NCI-H345 (cell line): Measurements from ENCODE around the gene CLDN4.
"Not testable (repeated sequence)": the region's sequence is repeated elsewhere in the genome, so short reads cannot be mapped to it uniquely, and the experiment has no call there.

ENCODE experiments used
- DNase-seq: peaks from one replicate; lab custom pipeline; 2025; lab: John Stamatoyannopoulos, UW

The CLDN4 gene, protein sequence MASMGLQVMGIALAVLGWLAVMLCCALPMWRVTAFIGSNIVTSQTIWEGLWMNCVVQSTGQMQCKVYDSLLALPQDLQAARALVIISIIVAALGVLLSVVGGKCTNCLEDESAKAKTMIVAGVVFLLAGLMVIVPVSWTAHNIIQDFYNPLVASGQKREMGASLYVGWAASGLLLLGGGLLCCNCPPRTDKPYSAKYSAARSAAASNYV

DNA sequence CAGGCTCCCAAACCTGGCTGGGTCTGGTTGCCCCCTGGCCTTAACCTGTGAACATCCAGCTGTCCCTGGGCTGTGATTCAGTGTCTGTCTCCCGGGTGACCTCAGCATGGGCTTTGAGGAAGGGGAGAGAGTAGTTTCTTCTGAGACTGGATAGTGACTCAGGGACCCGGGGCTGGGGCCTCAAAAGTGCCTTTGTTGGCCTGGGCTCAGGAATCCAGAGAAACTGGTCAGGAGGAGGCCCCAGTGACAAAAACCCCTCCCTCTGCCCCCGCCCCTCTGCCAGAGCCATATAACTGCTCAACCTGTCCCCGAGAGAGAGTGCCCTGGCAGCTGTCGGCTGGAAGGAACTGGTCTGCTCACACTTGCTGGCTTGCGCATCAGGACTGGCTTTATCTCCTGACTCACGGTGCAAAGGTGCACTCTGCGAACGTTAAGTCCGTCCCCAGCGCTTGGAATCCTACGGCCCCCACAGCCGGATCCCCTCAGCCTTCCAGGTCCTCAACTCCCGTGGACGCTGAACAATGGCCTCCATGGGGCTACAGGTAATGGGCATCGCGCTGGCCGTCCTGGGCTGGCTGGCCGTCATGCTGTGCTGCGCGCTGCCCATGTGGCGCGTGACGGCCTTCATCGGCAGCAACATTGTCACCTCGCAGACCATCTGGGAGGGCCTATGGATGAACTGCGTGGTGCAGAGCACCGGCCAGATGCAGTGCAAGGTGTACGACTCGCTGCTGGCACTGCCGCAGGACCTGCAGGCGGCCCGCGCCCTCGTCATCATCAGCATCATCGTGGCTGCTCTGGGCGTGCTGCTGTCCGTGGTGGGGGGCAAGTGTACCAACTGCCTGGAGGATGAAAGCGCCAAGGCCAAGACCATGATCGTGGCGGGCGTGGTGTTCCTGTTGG, at the start of gene CLDN4:
CLDN4 (plus strand) TSS at position 316 of the 903 bp plus-strand sequence; CDS start at position 522, 206 bp downstream.
- peak; percentile 86 for DNase-seq

DNA sequence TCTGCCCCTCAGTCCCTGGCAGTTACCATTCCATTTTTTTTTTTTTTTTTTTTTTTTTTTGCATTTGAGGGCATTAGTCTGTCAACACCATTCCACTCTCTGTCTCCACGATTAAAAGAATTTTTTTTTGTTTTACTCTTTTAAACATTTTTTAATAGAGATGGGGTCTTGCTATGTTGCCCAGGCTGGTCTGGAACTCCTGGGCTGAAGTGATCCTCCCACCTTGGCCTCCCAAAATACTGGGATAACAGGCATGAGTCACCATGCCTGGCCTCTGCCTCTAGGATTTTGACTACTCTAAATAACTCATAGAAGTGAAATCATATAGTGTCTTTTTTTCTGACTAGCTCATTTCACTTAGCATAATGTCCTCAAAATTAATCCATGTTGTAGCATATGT, 44.2 kb upstream of the CLDN4 start:
- DNase-seq = no peak

DNA sequence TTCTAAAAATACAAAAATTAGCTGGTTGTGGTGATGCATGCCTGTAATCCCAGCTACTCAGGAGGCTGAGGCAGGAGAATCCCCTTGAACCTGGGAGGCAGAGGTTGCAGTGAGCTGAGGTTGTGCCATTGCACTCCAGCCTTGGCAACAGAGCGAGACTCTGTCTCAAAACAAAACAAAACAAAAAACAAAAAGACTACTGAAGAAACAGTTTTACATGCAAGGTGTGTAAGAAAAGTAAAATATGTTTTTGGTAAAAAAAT, 43.1 kb upstream of the CLDN4 start:
- not testable (repeated sequence) for DNase-seq

DNA sequence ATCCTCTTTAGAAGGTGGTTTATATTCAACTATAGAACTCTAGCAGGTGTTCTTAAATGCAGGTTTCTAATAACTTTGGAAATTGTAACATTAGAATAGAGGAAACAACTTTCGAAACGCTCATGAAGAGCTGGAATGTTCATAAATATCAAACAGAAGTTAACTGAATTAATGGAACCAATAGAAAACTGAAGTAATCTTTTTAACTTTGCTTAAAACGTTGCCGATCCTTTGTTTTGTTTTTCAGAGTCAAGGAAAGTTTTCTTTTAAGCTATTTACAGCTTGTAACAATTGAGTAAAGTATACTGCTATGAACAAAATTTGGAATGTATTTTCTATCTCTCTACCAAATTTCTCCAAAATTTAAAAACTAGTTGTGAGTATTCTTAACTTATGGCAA, 41.7 kb upstream of the CLDN4 start:
- no peak for DNase-seq

DNA sequence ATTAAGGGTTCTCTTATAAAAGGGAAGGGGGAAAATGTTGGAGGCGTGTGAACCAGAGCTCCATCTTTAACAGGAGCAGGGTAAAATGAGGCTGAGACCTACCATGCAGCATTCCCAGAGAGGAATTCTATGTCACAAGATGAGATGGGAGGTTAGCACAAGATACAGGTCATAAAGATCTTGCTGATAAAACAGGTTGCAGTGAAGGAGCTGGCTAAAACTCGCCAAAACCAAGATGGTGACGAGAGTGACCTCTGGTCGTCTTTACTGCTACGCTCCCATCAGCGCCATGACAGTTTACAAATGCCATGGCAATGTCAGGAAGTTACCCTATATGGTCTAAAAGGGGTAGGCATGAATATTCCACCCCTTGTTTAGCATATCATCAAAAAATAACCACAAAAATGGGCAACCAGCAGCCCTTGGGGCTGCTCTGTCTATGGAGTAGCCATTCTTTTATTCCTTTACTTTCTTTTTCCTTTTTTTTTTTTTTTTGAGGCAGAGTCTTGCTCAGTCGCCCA, 39.6 kb upstream of the CLDN4 start:
- DNase-seq = not testable (repeated sequence)

DNA sequence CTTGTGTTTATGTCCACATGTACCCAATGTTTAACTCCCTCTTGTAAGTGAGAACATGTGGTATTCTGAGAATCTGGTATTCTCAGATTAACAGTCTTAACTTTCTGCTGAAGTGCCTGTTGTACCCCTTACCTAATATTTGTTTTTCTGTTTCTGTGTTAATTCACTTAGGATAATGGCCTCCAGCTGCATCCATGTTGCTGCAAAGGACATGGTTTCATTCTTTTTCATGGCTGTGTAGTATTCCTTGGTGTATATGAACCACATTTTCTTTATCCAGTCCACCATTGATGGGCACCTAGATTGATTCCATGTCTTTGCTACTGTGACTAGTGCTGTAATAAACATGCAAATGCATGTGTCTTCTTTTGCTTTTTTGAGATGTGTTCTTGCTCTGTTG, 35.6 kb upstream of the CLDN4 start:
- DNase-seq = not testable (repeated sequence)

DNA sequence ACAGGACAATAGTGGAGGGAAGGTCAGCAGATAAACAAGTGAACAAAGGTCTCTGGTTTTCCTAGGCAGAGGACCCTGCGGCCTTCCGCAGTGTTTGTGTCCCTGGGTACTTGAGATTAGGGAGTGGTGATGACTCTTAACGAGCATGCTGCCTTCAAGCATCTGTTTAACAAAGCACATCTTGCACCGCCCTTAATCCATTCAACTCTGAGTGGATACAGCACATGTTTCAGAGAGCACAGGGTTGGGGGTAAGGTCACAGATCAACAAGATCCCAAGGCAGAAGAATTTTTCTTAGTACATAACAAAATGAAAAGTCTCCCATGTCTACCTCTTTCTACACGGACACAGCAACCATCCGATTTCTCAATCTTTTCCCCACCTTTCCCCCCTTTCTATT, 34.1 kb upstream of the CLDN4 start:
- DNase-seq = not testable (repeated sequence)

DNA sequence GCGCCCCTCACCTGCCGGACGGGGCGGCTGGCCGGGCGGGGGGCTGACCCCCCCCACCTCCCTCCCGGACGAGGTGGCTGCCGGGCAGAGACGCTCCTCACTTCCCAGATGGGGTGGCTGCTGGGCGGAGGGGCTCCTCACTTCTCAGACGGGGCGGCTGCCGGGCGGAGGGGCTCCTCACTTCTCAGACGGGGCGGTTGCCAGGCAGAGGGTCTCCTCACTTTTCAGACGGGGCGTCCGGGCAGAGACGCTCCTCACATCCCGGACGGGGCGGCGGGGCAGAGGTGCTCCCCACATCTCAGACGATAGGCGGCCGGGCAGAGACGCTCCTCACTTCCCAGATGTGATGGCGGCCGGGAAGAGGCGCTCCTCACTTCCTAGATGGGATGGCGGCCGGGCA, 33.6 kb upstream of the CLDN4 start:
- not testable (repeated sequence) for DNase-seq

DNA sequence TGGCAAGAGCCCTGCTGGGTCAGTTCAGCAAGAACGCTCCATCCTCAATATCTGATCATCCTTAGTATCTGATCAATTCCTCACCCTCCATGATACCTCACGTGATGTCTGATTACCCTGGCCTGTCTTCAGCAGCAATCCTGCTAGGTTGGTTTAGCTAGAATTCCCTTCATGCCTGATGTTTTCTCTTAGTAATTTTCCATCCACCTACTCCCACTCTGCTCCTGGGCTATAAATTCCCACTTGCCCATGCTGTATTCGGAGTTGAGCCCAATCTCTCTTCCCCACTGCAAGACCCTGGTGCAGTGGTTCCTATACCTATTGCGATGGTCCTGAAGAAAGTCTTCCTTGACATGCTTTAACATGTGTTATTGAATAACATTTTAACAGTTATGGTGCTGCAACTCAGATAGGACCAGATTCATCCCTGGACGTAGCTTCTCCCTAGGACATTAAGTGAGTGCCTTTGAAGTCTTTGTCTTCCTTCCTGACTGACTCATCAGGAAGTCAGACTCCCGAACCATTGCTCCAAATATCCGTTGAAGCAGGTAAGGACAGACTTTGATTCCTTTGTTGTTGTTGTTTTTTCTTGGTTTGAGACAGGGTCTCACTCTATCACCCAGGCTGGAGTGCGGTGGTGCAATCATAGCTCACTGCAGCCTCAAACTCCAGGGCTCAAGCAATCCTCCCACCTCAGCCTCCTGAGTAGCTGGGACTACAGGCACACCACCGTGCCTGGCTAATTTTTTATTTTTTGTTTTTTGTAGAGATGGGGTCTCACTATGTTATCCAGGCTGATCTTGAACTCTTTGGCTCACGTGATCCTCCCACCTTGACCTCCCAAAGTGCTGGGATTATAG, 31.3 kb upstream of the CLDN4 start:
- no peak for DNase-seq

DNA sequence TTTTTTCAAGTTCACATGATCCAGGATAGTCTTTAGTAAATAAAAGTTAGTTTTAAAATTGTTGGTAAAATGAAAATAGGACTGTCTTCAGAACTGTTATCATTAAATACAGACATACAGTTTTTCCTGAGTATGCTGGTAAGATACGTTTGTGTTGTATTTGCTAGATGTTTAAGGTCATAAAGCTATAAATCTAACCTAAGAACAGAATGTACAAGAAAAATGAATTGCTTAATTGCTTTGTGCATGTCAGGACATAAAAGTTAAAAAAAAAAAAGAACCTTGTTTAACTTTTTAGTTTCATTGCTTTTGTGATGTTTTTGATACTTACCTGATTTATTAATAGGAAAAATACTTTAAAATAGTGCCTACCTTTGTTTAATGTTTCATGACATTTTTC, 29.2 kb upstream of the CLDN4 start:
- no peak for DNase-seq

DNA sequence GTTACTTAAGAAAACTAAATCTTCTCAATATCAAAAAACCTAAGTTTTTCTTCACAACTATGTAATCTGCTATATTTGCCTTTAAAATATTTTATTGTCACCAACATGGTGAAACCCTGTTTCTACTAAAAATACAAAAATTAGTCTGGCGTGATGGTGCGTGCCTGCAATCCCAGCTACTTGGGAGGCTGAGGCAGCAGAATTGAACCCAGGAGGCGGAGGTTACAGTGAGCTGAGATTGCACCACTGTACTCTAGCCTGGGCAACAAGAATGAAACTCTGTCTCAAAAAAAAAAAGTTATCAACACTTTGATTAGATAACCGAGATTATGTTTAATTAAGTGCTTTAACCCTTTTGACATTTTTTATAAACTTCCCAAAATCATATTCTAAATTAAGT, 28.3 kb upstream of the CLDN4 start:
- DNase-seq = no peak

DNA sequence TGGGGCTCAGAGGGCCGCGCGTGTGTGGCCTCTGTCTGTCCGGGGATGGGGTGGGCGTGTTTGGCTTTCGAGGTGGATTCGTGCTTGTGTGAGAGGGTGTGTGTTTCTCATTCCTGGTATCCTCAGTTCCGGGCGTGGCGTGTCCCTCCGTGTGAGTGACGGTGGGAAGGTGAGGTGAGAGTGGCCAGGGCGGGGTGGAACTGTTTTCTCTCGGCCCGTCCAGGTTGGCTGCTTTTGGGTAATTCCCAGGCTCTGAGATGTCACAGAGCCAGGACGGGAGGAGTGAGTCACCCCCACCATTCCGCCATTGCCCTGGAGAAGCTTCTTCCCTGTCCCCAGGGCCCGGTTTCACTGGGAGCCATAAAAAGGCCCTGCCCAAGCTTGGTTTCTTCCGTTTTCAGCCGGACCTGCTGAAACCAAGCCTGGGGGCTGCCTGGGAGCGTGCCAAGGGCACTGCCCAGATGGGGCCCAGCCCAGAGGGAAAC, 21.3 kb upstream of the CLDN4 start:
- no peak for DNase-seq

DNA sequence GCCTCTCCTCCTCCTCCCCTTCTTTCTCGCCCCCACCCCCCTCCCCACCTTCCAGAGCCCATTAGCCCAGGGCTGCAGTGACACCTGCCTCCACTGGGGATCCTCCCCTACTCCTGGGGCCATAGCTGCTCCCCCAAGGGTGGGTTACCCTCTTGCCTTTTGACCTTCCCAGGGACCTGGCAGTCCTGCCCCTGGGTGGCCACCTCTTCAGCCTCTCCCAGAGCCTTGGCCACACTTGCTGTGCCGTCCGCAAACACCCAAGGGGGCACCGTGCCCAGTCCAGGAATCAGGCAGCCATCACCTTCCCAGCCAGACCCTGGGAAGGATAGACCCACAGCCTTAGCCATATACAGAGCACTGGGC, 19.8 kb upstream of the CLDN4 start:
- DNase-seq = no peak

DNA sequence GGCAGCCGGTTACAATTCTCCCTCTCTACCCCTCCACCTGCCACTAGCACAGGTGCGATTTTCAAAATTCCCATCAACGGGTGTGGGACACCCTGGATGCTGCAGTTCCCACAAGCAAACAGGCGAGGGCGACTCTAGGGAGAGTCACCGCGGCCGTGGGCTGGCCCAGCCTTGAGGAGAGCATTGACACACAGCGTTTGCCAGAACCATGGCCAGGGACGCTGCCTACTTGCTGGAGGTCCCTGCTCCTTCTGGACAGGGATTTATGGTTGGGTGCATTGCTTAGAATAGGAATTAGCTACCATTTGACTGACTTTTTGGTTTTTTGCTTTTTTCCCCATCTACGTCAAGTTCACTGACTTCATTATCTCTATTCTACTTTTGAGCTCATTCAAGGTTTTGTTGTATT, 19.0 kb upstream of the CLDN4 start:
- peak; percentile 66 for DNase-seq

DNA sequence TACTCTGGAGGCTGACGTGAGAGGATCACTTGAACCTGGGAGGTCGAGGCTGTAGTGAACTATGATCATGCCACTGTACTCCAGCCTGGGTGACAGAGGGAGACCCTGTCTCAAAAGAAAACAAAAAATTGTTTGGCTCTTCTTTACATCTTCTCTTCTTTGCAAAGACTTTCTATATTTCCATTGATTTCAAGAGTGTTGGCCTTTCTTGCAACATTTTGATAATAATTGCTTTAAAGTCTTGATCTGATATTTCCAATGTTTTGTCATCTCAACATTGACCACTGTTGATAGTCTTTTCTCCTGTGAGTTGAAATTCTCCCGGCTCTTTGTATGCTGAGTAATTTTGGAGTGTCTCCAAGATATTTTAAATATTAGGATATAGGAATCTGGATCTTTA, 17.8 kb upstream of the CLDN4 start:
- no peak for DNase-seq

DNA sequence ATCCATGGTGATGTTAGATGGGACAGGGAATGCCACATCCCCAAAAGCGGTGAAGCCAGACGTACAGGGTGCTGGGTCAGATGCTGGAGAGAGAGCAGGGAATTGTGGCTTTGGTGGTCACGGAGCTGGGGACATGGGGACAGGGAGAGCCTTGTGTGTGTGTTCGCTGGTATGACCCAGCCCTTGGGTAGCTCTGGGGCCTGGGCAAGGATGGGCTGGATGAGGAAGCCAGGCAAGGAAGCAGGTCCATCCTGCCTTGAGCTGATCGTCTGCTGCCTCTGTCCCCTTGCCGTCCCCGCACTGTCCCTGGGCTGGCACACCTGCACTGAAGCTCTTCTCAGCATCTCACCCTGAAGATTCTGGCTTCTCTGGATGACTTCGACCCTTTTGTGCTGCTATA, 15.4 kb upstream of the CLDN4 start:
- no peak for DNase-seq

DNA sequence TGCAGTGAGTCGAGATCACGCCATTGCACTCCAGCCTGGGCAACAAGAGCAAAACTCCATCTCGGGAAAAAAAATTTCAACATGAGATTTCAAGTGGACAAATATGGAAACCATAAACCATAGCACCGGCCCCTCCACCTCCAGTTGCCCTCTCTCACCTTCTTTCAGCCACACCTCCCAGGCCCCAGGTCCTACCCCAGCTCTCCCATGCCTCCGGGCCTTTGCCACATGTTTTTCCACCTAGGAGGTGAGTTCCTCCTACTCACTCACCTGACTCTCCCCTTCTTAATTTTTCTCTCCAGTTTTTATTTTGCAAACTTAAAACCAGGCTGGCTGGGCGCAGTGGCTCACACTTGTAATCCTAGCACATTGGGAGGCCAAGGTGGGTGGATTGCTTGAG, 13.7 kb upstream of the CLDN4 start:
- DNase-seq = no peak

DNA sequence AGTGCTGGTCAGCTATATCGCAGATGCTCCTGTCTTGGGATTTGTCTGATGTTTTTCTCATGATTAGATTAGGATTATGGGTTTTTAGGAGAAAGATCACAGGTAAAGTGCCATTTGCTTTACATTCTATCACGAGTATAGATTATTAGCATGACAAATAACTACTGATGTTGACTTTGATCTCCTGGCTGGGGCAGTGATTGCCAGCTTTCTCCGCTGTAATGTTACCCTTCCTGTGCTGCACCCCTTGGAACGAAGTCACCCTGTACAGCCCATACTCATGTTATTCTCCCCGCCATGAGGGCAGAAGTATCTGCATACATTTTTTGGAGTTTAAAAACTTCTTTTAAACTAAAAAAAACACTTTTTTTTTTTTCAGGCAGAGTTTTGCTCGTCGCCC, 10.8 kb upstream of the CLDN4 start:
- no peak for DNase-seq

DNA sequence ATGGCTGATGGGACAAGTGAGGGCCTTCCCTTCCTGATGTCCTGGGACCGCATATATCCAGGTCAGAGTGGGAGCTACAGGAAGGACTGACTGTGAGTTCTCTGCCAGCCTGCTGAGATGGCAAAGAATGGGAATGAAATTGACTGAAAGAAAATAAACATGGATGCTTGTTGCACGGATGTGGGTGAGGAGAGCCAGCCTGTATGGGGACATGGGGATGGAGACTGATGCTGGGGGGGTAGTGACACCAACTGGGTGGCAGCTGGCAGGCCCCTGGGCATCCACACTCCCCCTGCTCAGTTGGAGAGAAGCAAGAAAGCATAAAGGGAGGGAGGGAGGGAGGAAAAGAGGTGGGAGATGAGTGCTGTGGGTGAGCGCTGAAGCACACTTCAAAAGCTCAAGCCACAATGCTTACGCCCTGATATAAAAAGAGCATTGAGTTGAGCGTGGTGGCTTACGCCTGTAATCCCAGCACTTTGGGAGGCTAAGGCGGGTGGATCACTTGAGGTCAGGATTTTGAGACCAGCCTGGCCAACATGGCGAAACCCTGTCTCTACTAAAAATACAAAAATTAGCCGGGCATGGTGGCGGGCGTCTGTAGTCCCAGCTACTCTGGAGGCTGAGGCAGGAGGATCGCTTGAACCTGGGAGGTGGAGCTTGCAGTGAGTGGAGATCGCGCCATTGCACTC, 9.1 kb upstream of the CLDN4 start:
- peak; percentile 62 for DNase-seq

DNA sequence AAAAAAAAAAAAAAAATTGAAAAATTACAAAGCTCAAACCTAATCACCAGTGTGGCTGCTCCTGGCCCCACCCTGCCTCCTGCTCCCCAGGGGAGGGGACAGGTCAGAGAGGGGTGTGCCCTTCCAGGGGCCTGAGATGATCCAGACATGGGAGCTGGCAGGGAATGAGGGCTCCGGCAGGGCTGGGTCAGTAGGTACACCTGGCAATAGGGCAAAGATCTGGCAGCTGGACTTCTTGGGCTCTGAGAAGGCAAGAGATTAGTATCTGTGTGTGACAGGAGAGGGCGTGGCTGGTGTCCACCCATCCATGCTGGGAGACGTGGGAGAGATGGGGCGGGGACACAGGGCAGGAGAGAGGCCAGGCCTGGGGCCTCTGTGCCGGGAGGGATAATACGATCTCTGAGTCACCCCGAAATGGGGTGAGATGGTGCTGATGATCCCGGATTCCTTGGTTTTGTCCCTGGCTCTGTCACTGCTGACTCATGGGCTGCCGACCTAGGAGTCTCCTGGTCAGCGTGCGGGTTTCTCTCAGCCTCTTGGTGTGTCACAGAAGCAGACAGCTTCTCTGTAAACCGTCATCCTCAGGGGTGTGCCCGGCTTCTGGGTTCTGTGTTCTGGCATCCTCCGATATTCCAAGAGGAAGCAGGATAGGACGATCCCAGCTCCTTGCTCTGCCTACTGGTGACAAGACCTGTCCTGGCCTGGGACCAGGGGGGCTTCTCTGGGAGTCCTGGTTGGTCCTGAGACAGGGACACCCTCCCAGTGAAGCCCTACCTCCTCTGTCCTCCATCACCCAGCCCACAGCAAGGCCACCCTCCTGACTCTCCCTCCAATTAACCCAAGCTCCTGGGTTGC, 8.2 kb upstream of the CLDN4 start:
- no peak for DNase-seq

DNA sequence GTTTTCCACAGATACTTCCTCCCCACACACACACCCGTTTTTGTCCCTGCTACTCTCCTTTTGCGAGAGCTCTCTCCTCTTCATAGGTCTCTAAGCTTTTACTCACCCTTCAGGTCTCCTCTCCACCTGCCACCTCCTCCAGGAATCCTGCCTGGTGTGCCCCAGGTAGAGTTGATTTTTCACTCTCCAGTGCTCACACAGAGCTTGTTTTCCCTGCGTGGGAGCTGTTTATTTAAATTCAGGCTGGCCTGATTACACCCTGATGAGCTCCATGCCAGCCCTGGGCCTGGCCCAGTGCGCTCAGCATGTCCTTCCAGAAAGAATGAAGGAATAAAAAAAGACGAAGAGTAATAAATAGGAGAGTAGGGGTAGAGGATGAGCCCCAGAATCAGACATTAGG, 7.5 kb upstream of the CLDN4 start:
- DNase-seq = no peak
